Left renal cortex interstitium (tissue), 4 donors: ENCODE results near the gene GRPEL2. TPM values are rescaled to one million over a fixed set of nuclear protein-coding genes. Genes with fewer than 3 reads are reported as not detected.
A peak's percentile ranks its signal among the peaks of the same experiment; 100 is the strongest.

ENCODE experiments used
- DNase-seq, 4 donors: peaks; one replicate each; pipeline ENCODE4 v3.0.0-alpha.2; 2013; ENCODE audit warnings: low read depth in 4 of 4, low spot score in 2 of 4, missing footprints in 1 of 4
- polyA plus RNA-seq, 4 donors: library from polyadenylated mRNA; unstranded; fragments of 120-200 nt; gene quantifications; one replicate each; pipeline ENCODE4 v1.2.1, GENCODE V29; 2013; ENCODE audit not compliant: insufficient read length in 4 of 4

The GRPEL2 gene
- polyA plus RNA-seq, 4 donors: 17.1 to 22.3 (median 17.7) TPM

DNA sequence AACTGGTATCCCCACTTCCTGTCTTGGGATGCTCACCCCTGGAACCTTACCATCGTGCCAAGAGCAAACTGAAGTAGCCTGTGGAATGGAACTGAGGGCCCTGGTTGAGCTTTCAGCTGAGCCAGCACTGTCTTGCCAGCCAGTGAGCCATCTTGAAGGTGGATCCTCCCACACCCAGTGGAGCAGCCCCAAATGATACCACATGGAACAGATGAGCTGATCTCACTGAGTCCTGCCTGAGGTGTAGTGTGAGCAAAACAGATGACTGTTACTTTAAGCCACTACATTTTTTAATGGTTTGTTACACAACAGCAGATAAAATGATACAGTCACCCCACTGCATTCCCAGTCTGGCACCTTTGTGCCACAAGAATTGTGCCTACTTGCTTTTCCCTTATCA is 10.4 kb downstream of the GRPEL2 start:
- no peak for DNase-seq

DNA sequence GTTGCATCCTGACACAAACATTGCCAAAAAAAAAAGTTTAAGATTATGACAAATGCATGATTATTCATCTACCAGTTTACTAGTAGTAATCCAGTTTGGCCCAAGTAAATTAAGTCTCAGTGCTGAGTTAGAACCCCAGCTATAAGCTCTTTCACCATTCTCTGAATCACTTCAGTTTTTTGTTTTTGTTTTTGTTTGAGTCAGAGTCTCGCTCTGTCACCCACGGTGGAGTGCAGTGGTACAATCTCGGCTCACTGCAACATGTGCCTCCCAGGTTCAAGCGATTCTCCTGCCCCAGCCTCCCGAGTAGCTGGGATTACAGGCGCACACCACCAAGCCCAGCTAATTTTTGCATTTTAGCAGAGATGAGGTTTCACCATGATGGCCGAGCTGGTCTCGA is 11.1 kb downstream of the GRPEL2 start:
- DNase-seq: no peak

DNA sequence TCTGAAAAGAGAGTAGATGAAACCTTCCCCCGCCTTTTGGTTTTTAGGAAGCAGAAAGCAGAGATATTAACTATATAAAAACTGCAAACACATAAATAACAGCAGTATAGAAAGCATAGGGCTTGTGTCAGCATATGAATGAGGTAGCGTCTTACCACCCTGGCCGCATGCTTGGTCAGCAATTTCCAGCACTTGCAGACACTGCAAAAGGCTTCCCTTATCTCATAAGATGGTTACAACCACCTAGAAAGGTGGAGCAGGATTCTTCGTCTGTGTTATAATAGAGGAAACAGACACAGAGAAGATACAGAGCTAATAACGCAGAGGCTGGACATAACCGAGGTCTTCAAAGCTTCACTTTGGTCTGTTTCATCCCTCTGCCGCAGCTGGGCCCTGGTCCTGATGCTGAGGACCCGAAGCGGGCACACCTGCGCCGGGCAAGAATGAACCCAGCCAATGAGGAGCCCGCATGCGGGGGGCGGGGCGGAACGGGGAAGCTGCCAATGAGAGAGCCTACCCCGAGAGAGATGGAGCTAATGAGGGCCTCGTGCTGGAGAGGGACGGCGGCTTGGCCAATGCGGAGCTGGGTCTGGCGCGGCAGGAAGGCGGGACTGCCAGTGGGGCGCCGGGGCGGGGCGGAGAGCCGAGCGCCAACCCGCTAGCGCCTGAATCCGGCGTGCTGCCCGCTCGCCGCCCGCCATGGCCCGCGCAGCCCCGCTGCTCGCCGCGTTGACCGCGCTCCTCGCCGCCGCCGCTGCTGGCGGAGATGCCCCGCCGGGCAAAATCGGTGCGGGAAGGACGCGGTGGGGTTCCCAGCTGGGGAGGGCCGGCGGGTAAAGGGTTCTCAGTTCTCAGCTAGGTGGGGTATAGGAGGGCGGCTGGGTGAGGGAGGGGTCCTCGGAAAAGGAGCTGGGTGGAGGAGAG is 12.3 kb downstream of the GRPEL2 start, which contains the start of gene PCYOX1L:
Gene PCYOX1L, plus strand, starts transcription at position 677 of the 924 bp plus-strand sequence. Its CDS starts 23 bp downstream, at position 700.
- peak in 2 of 4 donors; percentile 81 to 82 for DNase-seq

DNA sequence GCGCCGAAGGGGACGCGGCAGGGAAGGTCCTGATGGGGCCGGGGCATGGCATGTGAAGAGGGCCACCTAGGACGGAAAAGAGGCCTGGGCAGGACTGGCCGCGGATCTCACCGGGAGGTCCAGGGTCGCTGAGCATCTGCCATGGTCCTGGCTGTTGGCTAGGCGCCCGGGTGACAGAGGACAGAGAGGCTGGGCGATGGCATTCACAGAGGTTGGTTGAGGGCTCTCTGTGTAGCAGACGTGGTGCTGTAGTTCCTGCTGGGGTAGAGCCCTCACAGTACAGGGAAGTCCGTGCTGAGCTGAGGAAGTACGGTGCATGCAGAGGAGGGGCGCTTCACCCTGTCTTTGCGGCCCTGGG is 13.0 kb downstream of the GRPEL2 start:
- DNase-seq: no peak

DNA sequence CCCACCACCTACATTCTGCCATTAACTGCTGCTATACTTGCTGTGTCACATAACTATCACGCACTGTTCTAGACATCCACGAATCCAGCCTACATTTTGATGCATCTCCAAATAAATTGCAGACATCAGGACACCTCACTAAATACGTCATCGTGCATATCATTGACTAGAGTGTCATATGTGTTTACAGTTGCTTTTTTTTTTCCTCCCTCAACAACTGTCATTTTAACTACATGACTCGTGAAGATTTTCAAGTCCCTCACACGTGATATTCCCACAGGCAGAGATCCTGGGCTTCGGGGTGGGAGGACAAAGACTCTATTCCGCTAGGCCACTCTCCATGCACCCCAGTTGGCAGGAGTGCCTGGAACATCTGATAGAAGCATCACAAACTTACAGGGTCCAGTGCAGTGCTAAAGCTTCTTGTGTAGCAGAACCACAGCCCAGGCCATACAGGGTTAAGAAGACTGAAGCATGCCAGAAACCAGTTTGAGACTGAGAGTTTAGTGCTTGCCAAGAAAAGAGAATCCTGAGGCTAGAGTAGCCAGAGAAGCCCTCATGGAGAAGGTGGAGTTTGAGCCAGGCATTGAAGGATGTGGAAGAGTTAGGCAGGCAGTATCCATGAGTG is 13.7 kb downstream of the GRPEL2 start:
- no peak for DNase-seq

DNA sequence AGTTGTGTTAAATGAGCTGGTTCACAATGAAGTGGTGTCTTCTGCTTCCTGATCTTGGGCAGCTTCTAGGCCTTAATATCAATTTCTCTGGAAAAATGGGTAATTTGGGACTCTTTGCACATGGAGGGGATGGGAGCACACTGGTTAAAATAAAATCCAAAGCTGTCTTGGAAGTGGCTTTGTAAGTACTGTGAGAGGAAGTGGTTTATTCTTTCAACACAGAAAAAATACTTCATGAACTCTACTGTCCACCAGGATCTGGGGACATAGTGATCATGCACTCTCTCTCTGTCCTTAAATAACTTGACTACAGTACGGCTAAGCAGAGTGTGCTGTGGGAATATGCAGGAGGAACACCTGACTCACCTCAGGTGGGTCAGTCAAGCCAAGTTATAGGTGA is 15.0 kb downstream of the GRPEL2 start:
- no peak for DNase-seq

DNA sequence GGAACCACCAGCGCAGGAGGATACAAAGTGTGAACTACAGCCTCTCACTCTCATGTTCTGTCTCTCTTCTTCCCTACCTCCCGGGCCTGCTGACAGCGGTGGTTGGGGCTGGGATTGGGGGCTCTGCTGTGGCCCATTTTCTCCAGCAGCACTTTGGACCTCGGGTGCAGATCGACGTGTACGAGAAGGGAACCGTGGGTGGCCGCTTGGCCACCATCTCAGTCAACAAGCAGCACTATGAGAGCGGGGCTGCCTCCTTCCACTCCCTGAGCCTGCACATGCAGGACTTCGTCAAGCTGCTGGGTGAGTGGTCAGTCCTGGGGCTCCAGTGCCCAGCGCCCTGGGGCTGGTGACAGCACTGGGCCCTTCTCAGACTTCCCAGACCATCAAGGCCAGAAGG is 17.2 kb downstream of the GRPEL2 start:
- DNase-seq: no peak

DNA sequence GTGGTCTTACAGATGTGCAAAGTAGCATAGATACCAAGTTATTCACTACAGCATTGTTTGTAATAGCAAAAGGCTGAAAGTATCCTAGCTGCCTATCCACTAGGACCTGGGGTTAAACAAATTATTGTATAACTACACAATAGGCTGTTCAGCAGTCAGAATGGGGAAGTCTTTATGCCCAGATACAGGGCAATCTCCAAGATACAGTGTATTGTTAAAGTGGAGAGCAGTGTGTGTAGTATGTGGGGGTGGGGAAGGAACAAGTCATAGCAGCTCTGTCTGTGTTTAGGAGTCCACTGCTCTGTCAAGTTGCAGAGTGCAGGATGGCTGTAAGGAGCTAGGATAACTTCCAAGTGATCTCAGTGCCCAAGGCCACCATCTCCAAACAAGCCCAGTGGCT is 18.1 kb downstream of the GRPEL2 start:
- DNase-seq: no peak

DNA sequence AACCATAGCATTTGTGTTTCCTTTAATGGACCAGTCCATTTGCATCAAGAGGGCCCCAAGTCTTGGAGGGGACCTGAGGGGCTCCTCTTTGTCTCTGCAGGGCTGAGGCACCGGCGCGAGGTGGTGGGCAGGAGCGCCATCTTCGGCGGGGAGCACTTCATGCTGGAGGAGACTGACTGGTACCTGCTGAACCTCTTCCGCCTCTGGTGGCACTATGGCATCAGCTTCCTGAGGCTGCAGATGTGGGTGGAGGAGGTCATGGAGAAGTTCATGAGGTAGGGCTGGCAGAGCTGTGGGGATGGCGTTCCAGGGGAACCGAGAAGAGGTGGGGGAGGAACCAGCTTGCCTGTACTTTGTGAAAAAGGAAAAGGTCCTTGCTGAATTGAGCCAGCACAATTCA is 18.6 kb downstream of the GRPEL2 start:
- DNase-seq: no peak

DNA sequence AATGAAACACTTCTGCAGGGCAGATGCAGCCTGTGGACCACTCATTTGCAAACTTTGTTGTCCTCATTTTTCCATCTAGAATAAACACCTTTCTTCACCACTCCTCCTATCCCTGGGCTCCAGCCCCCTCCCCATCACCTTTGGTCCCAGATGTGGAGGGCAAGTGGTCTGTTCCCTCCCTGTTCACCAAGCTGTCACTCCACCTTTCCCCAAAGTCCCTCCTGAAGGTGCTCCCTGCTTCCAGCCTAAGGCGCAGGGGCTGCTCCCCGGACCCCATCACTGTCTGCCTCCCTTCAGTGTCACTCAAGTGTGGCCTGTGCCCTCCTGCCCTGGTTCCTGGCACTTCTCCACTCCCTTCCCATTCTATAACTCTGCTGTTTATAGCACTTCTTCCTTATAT is 19.4 kb downstream of the GRPEL2 start:
- no peak for DNase-seq

DNA sequence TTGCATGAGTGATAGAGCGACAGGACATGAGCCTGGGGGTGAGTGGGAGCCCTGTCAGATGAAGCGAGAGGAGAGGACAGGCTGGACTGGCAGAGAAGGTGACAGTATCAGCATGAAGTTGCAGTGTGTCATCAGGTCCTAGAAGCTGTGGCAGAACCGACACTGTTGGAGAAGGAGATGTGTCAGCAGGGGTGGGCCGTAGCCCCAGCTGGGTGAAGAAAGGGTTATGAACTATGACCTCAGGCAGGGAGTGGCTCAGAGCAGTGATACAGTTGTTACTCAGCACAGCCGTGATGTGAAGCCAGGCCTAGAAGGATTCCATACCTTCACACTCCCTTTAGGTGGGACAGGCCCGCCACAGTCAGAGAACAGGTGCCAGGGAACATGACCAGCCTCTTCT is 20.1 kb downstream of the GRPEL2 start:
- no peak for DNase-seq

DNA sequence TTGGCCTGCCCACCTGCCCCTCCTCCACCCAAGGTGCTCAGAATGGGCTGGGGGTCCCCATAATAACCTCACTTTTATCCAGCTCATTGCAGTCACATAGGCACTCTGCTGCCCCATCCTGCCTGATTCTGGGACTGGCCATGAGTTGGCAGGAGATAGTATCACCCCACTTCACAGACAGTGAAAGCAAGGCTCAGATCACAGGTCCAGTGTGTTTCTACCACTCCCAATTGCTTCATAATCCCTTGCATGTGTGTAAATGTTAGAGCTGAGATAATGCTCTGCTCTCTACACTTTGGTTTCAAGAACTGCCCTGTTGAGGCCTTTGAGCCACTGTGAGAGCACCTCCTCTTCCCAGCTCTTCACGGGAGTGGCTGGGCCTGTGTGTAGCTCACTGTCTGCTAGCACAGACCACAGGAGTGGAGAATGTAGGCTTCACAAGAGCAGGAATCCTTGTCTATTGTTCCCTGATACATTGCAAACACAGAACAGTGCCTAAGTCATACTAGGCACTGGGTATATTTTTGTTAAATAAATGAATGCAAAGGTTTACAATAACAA is 20.9 kb downstream of the GRPEL2 start:
- DNase-seq: no peak

DNA sequence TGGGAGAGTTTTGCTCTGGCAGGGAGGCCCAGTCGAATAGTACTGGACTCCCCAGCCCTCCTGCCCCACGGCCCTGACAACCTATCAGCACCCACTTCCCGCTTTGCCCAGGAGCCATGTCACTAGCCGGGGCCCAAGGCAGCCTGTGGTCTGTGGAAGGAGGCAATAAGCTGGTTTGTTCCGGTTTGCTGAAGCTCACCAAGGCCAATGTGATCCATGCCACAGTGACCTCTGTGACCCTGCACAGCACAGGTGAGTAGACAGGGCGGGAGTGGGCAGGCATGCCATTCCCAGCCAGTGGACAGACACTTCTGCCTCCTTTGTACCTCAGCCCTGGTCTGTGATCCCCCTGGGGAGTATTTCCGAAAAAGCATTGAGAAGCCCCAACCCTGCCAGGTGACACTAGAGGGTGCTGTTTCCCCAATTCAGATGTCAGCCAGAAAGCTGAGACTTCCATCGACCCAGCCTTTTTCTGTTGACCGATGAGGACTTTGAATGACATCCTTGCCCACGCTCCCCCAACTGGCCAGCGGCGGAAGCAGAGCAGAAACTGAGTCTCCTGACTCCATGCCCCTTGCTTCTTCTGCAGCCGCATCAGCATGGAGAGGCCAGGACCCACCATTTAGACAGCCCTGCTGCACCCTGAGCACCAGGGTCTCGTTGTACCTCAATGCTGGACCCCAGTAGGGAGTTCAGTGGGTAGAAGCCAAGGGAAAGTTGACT is 22.1 kb downstream of the GRPEL2 start:
- peak in 1 of 4 donors; percentile 62 for DNase-seq

DNA sequence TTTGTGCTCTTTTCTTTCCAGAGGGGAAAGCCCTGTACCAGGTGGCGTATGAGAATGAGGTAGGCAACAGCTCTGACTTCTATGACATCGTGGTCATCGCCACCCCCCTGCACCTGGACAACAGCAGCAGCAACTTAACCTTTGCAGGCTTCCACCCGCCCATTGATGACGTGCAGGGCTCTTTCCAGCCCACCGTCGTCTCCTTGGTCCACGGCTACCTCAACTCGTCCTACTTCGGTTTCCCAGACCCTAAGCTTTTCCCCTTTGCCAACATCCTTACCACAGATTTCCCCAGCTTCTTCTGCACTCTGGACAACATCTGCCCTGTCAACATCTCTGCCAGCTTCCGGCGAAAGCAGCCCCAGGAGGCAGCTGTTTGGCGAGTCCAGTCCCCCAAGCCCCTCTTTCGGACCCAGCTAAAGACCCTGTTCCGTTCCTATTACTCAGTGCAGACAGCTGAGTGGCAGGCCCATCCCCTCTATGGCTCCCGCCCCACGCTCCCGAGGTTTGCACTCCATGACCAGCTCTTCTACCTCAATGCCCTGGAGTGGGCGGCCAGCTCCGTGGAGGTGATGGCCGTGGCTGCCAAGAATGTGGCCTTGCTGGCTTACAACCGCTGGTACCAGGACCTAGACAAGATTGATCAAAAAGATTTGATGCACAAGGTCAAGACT is 22.8 kb downstream of the GRPEL2 start:
- DNase-seq: no peak

DNA sequence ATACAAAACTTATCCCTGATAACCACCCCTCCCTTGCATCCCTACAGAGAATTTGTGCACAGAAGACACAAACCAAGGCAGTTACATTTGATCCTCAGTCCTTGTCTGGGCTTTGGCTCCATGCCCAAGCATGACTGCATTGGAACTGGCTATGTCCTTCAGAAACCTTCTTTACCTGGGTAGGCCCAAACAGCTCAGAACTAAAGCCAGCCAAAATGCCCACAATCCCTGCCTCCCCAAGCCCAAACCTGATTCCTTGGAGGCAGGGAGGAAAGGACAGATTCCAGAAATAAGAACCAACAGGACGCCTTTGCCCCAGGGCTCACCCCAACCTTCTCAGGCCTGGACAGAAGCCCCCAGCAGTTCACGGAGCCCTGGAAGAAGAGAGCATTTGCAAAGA is 25.6 kb downstream of the GRPEL2 start:
- no peak for DNase-seq

DNA sequence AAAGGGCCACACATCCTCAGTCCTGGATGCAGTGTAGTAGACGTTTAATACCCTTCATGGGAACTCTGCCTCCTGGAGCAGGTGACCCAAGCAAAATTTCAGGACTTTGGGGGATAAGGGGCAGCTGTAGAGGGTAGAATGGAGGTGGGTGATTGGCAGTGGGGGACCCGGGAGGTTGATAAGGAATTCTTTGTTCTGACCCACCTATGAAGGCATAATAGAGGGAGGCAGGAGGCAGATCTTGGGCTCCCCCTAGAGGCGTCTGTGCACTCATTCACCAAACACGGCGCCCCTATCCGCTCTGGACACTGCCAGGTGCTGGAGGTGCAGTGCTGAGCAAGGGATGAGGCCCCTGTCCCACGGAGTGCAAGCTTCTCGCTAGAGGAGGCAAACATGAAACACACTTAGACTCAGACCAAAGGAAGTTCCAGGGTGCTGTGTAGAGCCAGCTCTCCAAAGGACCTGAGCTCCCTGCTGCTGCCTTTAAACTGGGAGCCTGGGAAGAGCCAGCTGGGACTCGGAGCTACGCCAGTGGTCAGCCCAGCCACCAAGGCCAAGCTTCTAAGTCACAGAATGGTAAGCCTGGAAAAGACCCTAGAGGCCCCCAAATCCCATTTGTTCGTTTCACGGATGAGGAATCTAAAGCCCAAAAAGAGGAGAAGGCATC is 26.1 kb downstream of the GRPEL2 start:
- no peak for DNase-seq

DNA sequence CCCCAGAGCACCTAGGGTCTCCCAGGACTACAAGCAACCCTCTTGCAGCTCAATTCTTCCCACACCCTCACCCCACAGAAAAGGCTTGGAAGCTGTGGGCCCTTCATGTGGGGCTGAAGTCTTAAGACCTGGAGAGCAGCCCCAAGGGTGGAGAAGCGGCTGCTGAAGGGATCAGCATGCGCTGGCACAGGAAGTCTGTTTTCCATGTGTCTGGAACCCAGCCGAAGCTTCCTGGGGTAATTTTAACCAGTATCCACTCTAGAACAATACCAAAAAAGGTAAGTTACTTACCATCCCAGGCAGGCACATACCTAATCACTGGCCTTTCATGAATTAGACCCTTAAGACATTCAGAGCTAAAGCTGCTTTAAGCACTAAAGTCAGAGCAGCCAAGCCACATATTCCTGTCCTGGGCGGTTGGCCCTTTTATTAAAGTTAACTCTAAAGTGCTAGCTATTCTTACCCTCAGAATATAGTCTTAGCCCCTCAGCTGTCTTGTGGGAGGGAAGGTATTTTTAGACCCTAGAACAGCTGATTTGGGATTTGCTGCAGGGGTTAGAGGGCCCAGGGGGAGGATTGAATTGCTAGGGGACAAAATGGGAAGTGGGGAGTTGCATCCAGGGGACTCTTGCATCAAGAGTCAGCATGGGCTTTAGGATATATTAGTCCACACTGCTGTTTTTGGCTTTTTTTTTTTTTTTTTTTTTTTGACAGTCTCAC is 26.9 kb downstream of the GRPEL2 start:
- DNase-seq: no peak

DNA sequence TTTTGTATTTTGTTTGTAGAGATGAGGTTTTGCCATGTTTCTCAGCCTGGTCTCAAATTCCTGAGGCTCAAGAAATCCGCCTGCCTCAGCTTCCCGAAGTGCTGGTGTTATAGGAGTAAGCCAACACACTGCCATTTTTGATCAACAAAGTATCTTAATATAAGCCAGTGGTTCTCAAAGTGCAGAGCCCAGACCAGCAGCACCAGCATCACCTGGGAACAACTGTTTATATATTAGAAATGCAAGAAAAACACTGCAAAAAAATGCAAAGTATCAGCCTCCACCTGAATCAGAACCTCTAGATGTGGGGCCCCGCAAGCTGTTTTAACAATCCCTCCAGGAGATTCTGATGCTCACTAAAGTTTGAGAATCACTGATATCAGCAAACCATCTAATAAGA is 27.6 kb downstream of the GRPEL2 start:
- DNase-seq: no peak

DNA sequence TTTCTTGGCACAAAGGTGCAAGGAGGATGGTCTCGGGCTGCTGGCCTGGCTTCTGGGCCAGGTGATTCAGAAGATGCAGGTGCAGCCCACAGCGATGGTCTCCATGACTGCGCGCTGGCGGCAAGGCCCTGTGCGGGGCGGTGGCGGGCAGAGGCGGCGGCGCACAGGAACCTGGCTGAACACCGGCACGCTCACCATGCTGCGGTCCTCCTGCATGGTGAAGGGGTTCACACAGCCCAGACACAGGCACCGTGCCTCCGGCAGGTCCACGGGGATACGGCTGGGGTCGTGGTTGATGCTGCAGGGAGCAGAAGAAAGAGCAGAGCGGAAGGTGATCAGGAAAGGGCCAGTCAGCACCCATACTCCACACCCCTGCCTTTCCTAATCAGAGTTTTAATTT is 29.0 kb downstream of the GRPEL2 start:
- DNase-seq: no peak
